Prostate gland (tissue), 2 donors: ENCODE results near the gene PRM3. TPM values are rescaled to one million over a fixed set of nuclear protein-coding genes. Genes with fewer than 3 reads are reported as not detected.

Source experiments
- DNase-seq: peaks from one replicate; pipeline ENCODE4 v3.0.0-alpha.2; 2019; ENCODE audit warnings: low spot score
- H3K27ac ChIP-seq, 2 donors: fragments of 200-600 bp; sonication (generic); 2 replicates each; pipeline ENCODE4 v1.5.1; 2017 to 2019
- H3K27me3 ChIP-seq: fragments of 200-600 bp; sonication (generic); replicated peaks from 2 replicates; pipeline ENCODE4 v1.5.1; 2019; ENCODE audit not compliant: insufficient read depth
- H3K36me3 ChIP-seq, 2 donors: fragments of 200-600 bp; sonication (generic); 1 replicate in 1 of 2; 2 replicates in 1 of 2; pipeline versions ENCODE4 v1.5.1 to v1.8.1; 2017 to 2019
- H3K4me1 ChIP-seq: fragments of 200-600 bp; sonication (generic); replicated peaks from 2 replicates; pipeline ENCODE4 v1.5.1; 2019
- H3K4me3 ChIP-seq, 2 donors: fragments of 200-600 bp; sonication (generic); 2 replicates each; pipeline ENCODE4 v1.5.1; 2017 to 2019
- H3K9me3 ChIP-seq: fragments of 200-600 bp; sonication (generic); 2 replicates; pipeline ENCODE4 v1.5.1; 2017
- CTCF ChIP-seq, 4 experiments: fragments of 200-600 bp in 2 of 4; fragments of 450-650 bp in 2 of 4; sonication (generic) in 2 of 4; IDR thresholded peaks; 1 replicate in 3 of 4; 2 replicates in 1 of 4; pipeline ENCODE4 v1.5.1; 2016 to 2019; ENCODE audit warnings: antibody characterized with exemption in 4 of 4, mild to moderate bottlenecking in 2 of 4, moderate library complexity in 2 of 4
- POLR2A ChIP-seq: fragments of 450-650 bp; IDR thresholded peaks from one replicate; pipeline ENCODE4 v1.6.1; 2016; ENCODE audit warnings: antibody characterized with exemption, mild to moderate bottlenecking
- POLR2AphosphoS5 ChIP-seq: sonication (generic); formaldehyde crosslinking; IDR thresholded peaks from one replicate; pipeline ENCODE4 v1.6.1; 2017; ENCODE audit warnings: antibody characterized with exemption
- WGBS: methylation state at CpG from one replicate; pipeline ENCODE4 v1.1.5; 2018; 5-methylcytosine and 5-hydroxymethylcytosine counted together
- intact Hi-C: fragments of 100-400 bp; cut with DNase I; formaldehyde crosslinking; loops from one replicate; pipeline ENCODE4 v1.14.2; 2022
- total RNA-seq, 2 donors: library from RNA; depleted of rRNA; stranded (reverse); fragments of >200 nt; gene quantifications; one replicate each; pipeline ENCODE4 v1.1.0, GENCODE V29; 2016

Gene PRM3
- total RNA-seq, 2 donors from 2014 or later = not detected

GRCh38 chr16:11232302-11232851 lies 41.1 kb downstream of the PRM3 start:
- intact Hi-C loops = no loop called here
- TF ChIP-seq CTCF (IDR thresholded peaks at IDR 0.05) (no peak), POLR2AphosphoS5 (no peak), POLR2A (no peak)
- Histone ChIP-seq H3K9me3 (no peaks in the 10 kb centered on the region), H3K27me3 (no peaks in the 10 kb centered on the region), H3K4me1 (no peaks in the 10 kb centered on the region), H3K27ac (no peak overlapping the region), H3K36me3 (no peaks in the 10 kb centered on the region), H3K4me3 (no peak overlapping the region)
- no peak for DNase-seq
- 83% methylated on average over 2 of the region's 3 CpGs for WGBS

- Histone ChIP-seq H3K4me3 (no peak overlapping the region), H3K9me3 (no peaks in the 10 kb centered on the region), H3K27me3 (no peaks in the 10 kb centered on the region), H3K36me3 (no peaks in the 10 kb centered on the region), H3K4me1 (no peaks in the 10 kb centered on the region), H3K27ac (no peak overlapping the region)
- 74% methylated on average over 10 of the region's 10 CpGs for WGBS
- intact Hi-C loops = no loop called here
- TF ChIP-seq CTCF (IDR thresholded peaks at IDR 0.05) (no peak), POLR2AphosphoS5 (no peak), POLR2A (no peak)
- DNase-seq = no peak
Measured at GRCh38 chr16:11231367-11231970, 42.0 kb downstream of the PRM3 start.

- TF ChIP-seq CTCF (IDR thresholded peaks at IDR 0.05) = no peak
- peak; percentile 87 for TF ChIP-seq POLR2AphosphoS5
- 41% methylated on average over 4 of the region's 4 CpGs for WGBS
- no peak overlapping the region for H3K4me3 ChIP-seq
- intact Hi-C loops = no loop called here
- H3K4me1 ChIP-seq = no peaks in the 10 kb centered on the region
- peak; percentile 91 for DNase-seq
- H3K36me3 ChIP-seq = no peaks in the 10 kb centered on the region
- no peaks in the 10 kb centered on the region for H3K27me3 ChIP-seq
- no peaks in the 10 kb centered on the region for H3K9me3 ChIP-seq
- H3K27ac ChIP-seq = peak overlapping the region in 1 of 2 donors; percentile 36
Measured at GRCh38 chr16:11229906-11230305, 43.5 kb downstream of the PRM3 start.

GRCh38 chr16:11229432-11229831 lies 44.0 kb downstream of the PRM3 start:
- 47% methylated on average over 5 of the region's 5 CpGs for WGBS
- DNase-seq = no peak
- no peaks in the 10 kb centered on the region for H3K36me3 ChIP-seq
- H3K27me3 ChIP-seq = no peaks in the 10 kb centered on the region
- intact Hi-C loops = no loop called here
- no peak overlapping the region for H3K4me3 ChIP-seq
- H3K9me3 ChIP-seq = no peaks in the 10 kb centered on the region
- no peak overlapping the region for H3K27ac ChIP-seq
- TF ChIP-seq CTCF (IDR thresholded peaks at IDR 0.05) (no peak), POLR2A (no peak), POLR2AphosphoS5 (no peak)
- no peaks in the 10 kb centered on the region for H3K4me1 ChIP-seq
